ENCODE data around the gene SMIM21. TPM values are rescaled to one million over a fixed set of nuclear protein-coding genes. Genes with fewer than 3 reads are reported as not detected.

The SMIM21 gene
- total and polyA plus RNA-seq, 2 of the 8 experiments (the other 6 are each of a cell fraction or from before 2014, with no cell fraction given): not detected

DNA sequence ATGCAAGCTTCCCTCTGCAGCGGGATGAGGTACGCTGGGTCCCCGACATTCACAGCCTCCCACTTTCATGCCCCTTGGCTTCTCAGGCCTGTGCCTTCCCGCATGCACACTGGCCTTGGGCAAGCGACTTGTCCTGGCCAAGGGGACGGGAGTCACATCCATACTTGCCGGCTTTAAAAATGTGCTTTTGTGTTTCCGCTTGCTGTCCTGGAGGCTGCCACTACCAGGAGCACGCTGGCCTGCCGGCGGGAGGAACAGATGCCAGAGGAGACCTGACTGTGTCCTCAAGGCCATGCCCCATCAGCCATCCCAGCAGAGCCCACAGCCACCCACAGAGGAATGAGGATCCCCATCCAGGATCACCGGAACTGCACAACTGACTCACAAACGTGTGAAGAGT is 36.9 kb upstream of the SMIM21 start:
- no peaks in the 10 kb centered on the region for H4K20me1 ChIP-seq (replicated peaks in 1 of 2; ENCODE audit: control insufficient read depth in 1 of 2, insufficient read depth in 2 of 2, low read length in 2 of 2)
- H3K9ac ChIP-seq (replicated peaks in 1 of 4; ENCODE audit: extremely low read depth in 1 of 4, low read depth in 3 of 4, low read length in 3 of 4): no peak overlapping the region
- no peak overlapping the region for H3K27ac ChIP-seq (ENCODE audit: low read depth, low read length)
- H2BK120ac ChIP-seq (replicated peaks; ENCODE audit: low read depth, low read length): no peak overlapping the region
- H3K4ac ChIP-seq (replicated peaks; ENCODE audit: insufficient read length, low read depth, low read length): no peak overlapping the region
- no peak overlapping the region for H4K5ac ChIP-seq (ENCODE audit: insufficient read length, low read depth, low read length)
- no peaks in the 10 kb centered on the region for H3K79me2 ChIP-seq (ENCODE audit: control insufficient read depth in 1 of 2, insufficient read depth in 2 of 2, low read length in 2 of 2)
- no peaks in the 10 kb centered on the region for H3K79me1 ChIP-seq (ENCODE audit: low read depth, low read length)
- no peak overlapping the region for H2BK12ac ChIP-seq (ENCODE audit: low read depth, low read length)
- H3K27me3 ChIP-seq (replicated peaks in 1 of 4; ENCODE audit: control insufficient read depth in 3 of 4, extremely low read depth in 1 of 4, insufficient read depth in 3 of 4, low read length in 3 of 4): no peaks in the 10 kb centered on the region
- FAIRE-seq (no peak), DNase-seq (ENCODE audit: low read depth in 1 of 2, low spot score in 2 of 2) (no peak)
- no peak overlapping the region for H2BK20ac ChIP-seq (ENCODE audit: low read length)
- no peak overlapping the region for H3K14ac ChIP-seq (ENCODE audit: insufficient read length)
- no peak overlapping the region for H3K56ac ChIP-seq (replicated peaks; ENCODE audit: insufficient read length, low read depth, low read length)
- H3K18ac ChIP-seq (ENCODE audit: extremely low read depth, low read length): no peak overlapping the region
- H2BK15ac ChIP-seq (ENCODE audit: low read length): no peak overlapping the region
- no peak overlapping the region for H4K8ac ChIP-seq (ENCODE audit: extremely low read depth, insufficient read depth, low read length)
- H3K23me2 ChIP-seq (ENCODE audit: low read depth, low read length): 0 out of 2 replicates have a peak, but pooled peaks cover 1% of the 10 kb centered on the region
- no peak overlapping the region for H2BK5ac ChIP-seq (ENCODE audit: low read depth, low read length)
- H3K4me3 ChIP-seq (ENCODE audit: extremely low read depth in 1 of 4, insufficient read depth in 2 of 4, low read depth in 3 of 4, low read length in 4 of 4): no peak overlapping the region
- H3K9me3 ChIP-seq (ENCODE audit: insufficient read depth in 2 of 2, low read depth in 1 of 2, low read length in 1 of 2): no peaks in the 10 kb centered on the region
- no peak overlapping the region for H4K91ac ChIP-seq (replicated peaks; ENCODE audit: insufficient read length, low read length)
- H2AK5ac ChIP-seq (ENCODE audit: low read depth, low read length): no peak overlapping the region
- no peaks in the 10 kb centered on the region for H3K36me3 ChIP-seq (ENCODE audit: control insufficient read depth in 2 of 4, insufficient read depth in 4 of 4, low read length in 3 of 4)
- H3K4me1 ChIP-seq (replicated peaks in 1 of 4; ENCODE audit: control insufficient read depth in 3 of 4, insufficient read depth in 4 of 4, low read length in 3 of 4): no peaks in the 10 kb centered on the region
- no peak overlapping the region for H2AFZ ChIP-seq (ENCODE audit: low read length)
- ChIA-PET CTCF (ENCODE audit: partially characterized antibody) (no interaction called here), POLR2A (ENCODE audit: partially characterized antibody) (no interaction called here)
- 89% methylated on average over 13 of the region's 13 CpGs; no CpG with 5 or more reads in 1 of the 2 experiments for WGBS, 2 experiments (ENCODE audit: extremely low coverage in 1 of 2, insufficient coverage in 1 of 2, insufficient read length in 1 of 2, insufficient replicate concordance in 2 of 2, low coverage in 1 of 2, low lambda C conversion rate in 2 of 2, missing lambda C conversion rate in 1 of 2)
- no peak overlapping the region for H3K23ac ChIP-seq (ENCODE audit: insufficient read length)
- H3K4me2 ChIP-seq (ENCODE audit: insufficient read depth in 1 of 2, low read depth in 2 of 2, low read length in 2 of 2): no peak overlapping the region
- TF ChIP-seq EZH2 (IDR thresholded peaks at IDR 0.05; ENCODE audit: low read depth, low read length, severe bottlenecking) (no peak), CHD2 (IDR thresholded peaks at IDR 0.05; ENCODE audit: low read length) (no peak), KDM1A (IDR thresholded peaks at IDR 0.05; ENCODE audit: borderline replicate concordance, low read length) (no peak), TBP (IDR thresholded peaks at IDR 0.05; ENCODE audit: low read depth, low read length) (no peak)
